ENCODE measurements around the gene LARGE2.

Gene LARGE2

GRCh38 chr11:45961751-45962240 lies 39.3 kb downstream of the LARGE2 start:
- H3K4me3 ChIP-seq (ENCODE audit: low read length) = no peak overlapping the region
- no peak overlapping the region for H3K4me2 ChIP-seq (ENCODE audit: low read length)
- TF ChIP-seq EZH2phosphoT487 (IDR thresholded peaks at IDR 0.05; ENCODE audit: borderline replicate concordance, low read length) (no peak), CTCF (IDR thresholded peaks at IDR 0.05; ENCODE audit: low read depth, low read length, poor library complexity, severe bottlenecking) (no peak)
- peaks cover 5% of the 10 kb centered on the region; the same call in 1 of the 2 replicates for H3F3A ChIP-seq (ENCODE audit: control insufficient read depth, insufficient read depth)
- H3K9me2 ChIP-seq (replicated peaks; ENCODE audit: control insufficient read depth, low read length) = no peaks in the 10 kb centered on the region
- no peak overlapping the region for H3K27ac ChIP-seq (ENCODE audit: low read depth, low read length)
- peaks cover 8% of the 10 kb centered on the region for H3K4me1 ChIP-seq (ENCODE audit: control insufficient read depth, low read length)
- peaks cover 13% of the 10 kb centered on the region for H3K36me3 ChIP-seq (ENCODE audit: control insufficient read depth, low read length)
- H4K20me1 ChIP-seq (ENCODE audit: control insufficient read depth, insufficient read depth, low read depth, low read length) = no peaks in the 10 kb centered on the region
- H3K79me2 ChIP-seq (ENCODE audit: control insufficient read depth, low read length) = no peaks in the 10 kb centered on the region
- no peaks in the 10 kb centered on the region for H3K9me3 ChIP-seq (ENCODE audit: control insufficient read depth, insufficient read depth, low read length)
- no peaks in the 10 kb centered on the region for H3K27me3 ChIP-seq (ENCODE audit: control insufficient read depth, low read length)

GRCh38 chr11:45964911-45965389 lies 42.5 kb downstream of the LARGE2 start:
- H3K36me3 ChIP-seq (ENCODE audit: control insufficient read depth, low read length) = peaks cover 31% of the 10 kb centered on the region
- no peaks in the 10 kb centered on the region for H4K20me1 ChIP-seq (ENCODE audit: control insufficient read depth, insufficient read depth, low read depth, low read length)
- H3K4me2 ChIP-seq (ENCODE audit: low read length) = peak overlapping the region; percentile 28
- no peaks in the 10 kb centered on the region for H3K9me3 ChIP-seq (ENCODE audit: control insufficient read depth, insufficient read depth, low read length)
- H3F3A ChIP-seq (ENCODE audit: control insufficient read depth, insufficient read depth) = peaks cover 5% of the 10 kb centered on the region; the same call in 1 of the 2 replicates
- H3K27ac ChIP-seq (ENCODE audit: low read depth, low read length) = no peak overlapping the region
- peaks cover 8% of the 10 kb centered on the region for H3K4me1 ChIP-seq (ENCODE audit: control insufficient read depth, low read length)
- H3K9me2 ChIP-seq (replicated peaks; ENCODE audit: control insufficient read depth, low read length) = no peaks in the 10 kb centered on the region
- no peaks in the 10 kb centered on the region for H3K27me3 ChIP-seq (ENCODE audit: control insufficient read depth, low read length)
- TF ChIP-seq EZH2phosphoT487 (IDR thresholded peaks at IDR 0.05; ENCODE audit: borderline replicate concordance, low read length) (no peak), CTCF (IDR thresholded peaks at IDR 0.05; ENCODE audit: low read depth, low read length, poor library complexity, severe bottlenecking) (peak; percentile 96)
- no peaks in the 10 kb centered on the region for H3K79me2 ChIP-seq (ENCODE audit: control insufficient read depth, low read length)
- H3K4me3 ChIP-seq (ENCODE audit: low read length) = no peak overlapping the region

GRCh38 chr11:45967506-45967905 lies 45.0 kb downstream of the LARGE2 start:
- Histone ChIP-seq H3K4me3 (ENCODE audit: low read length) (no peak overlapping the region), H4K20me1 (ENCODE audit: control insufficient read depth, insufficient read depth, low read depth, low read length) (no peaks in the 10 kb centered on the region), H3K27me3 (ENCODE audit: control insufficient read depth, low read length) (no peaks in the 10 kb centered on the region), H3K79me2 (ENCODE audit: control insufficient read depth, low read length) (no peaks in the 10 kb centered on the region), H3K9me3 (ENCODE audit: control insufficient read depth, insufficient read depth, low read length) (no peaks in the 10 kb centered on the region), H3K9me2 (replicated peaks; ENCODE audit: control insufficient read depth, low read length) (no peaks in the 10 kb centered on the region), H3K27ac (ENCODE audit: low read depth, low read length) (no peak overlapping the region), H3K4me1 (ENCODE audit: control insufficient read depth, low read length) (peaks cover 8% of the 10 kb centered on the region), H3K36me3 (ENCODE audit: control insufficient read depth, low read length) (peaks cover 44% of the 10 kb centered on the region), H3K4me2 (ENCODE audit: low read length) (no peak overlapping the region), H3F3A (ENCODE audit: control insufficient read depth, insufficient read depth) (peaks cover 5% of the 10 kb centered on the region; the same call in 1 of the 2 replicates)
- TF ChIP-seq CTCF (IDR thresholded peaks at IDR 0.05; ENCODE audit: low read depth, low read length, poor library complexity, severe bottlenecking) (no peak), EZH2phosphoT487 (IDR thresholded peaks at IDR 0.05; ENCODE audit: borderline replicate concordance, low read length) (no peak)

Measured in DOHH2 (cell line).